H9 (cell line): ENCODE measurements around the gene CREBRF. TPM values are rescaled to one million over a fixed set of nuclear protein-coding genes. Genes with fewer than 3 reads are reported as not detected.

Source experiments
- DNase-seq: peaks from one replicate; pipeline ENCODE4 v3.0.0-alpha.2; 2017
- H2AFZ ChIP-seq: one replicate; pipeline ENCODE4 v1.6.1; 2013; ENCODE audit warnings: mild to moderate bottlenecking, low read length, control low read depth, moderate library complexity
- H2AK5ac ChIP-seq: 2 replicates; pipeline ENCODE4 v1.6.1; 2013; ENCODE audit warnings: low read length, control low read depth, mixed read lengths; ENCODE audit not compliant: insufficient read length
- H2BK120ac ChIP-seq: one replicate; pipeline ENCODE4 v1.6.1; 2013; ENCODE audit warnings: low read depth, mild to moderate bottlenecking, low read length, control low read depth, inconsistent platforms; ENCODE audit not compliant: poor library complexity, severe bottlenecking
- H2BK12ac ChIP-seq: 2 replicates; pipeline ENCODE4 v1.6.1; 2013; ENCODE audit warnings: low read length, control low read depth, mixed read lengths, low read depth; ENCODE audit not compliant: insufficient read length
- H2BK15ac ChIP-seq: 2 replicates; pipeline ENCODE4 v1.6.1; 2013; ENCODE audit warnings: low read depth, low read length, control low read depth
- H2BK20ac ChIP-seq: one replicate; pipeline ENCODE4 v1.6.1; 2013; ENCODE audit warnings: low read depth, mild to moderate bottlenecking, low read length, control low read depth, inconsistent platforms; ENCODE audit not compliant: poor library complexity, severe bottlenecking
- H2BK5ac ChIP-seq: 2 replicates; pipeline ENCODE4 v1.6.1; 2013; ENCODE audit warnings: low read length, control low read depth, mixed read lengths; ENCODE audit not compliant: insufficient read length
- H3K14ac ChIP-seq: 2 replicates; pipeline ENCODE4 v1.6.1; 2013; ENCODE audit warnings: low read length, control low read depth; ENCODE audit not compliant: insufficient read depth
- H3K18ac ChIP-seq: 2 replicates; pipeline ENCODE4 v1.6.1; 2013; ENCODE audit warnings: low read depth, mild to moderate bottlenecking, mixed read lengths, low read length, control low read depth; ENCODE audit not compliant: insufficient read length
- H3K23ac ChIP-seq: 2 replicates; pipeline ENCODE4 v1.6.1; 2013; ENCODE audit warnings: low read length, control low read depth, mixed read lengths, low read depth; ENCODE audit not compliant: insufficient read length
- H3K23me2 ChIP-seq: 2 replicates; pipeline ENCODE4 v1.6.1; 2013; ENCODE audit warnings: low read depth, mild to moderate bottlenecking, mixed read lengths, low read length, control low read depth; ENCODE audit not compliant: insufficient read length, poor library complexity, severe bottlenecking
- H3K27ac ChIP-seq: 2 replicates; pipeline ENCODE4 v1.5.1; 2013; ENCODE audit warnings: low read length, control low read depth, mixed read lengths, low read depth; ENCODE audit not compliant: insufficient read length
- H3K27me3 ChIP-seq: 2 replicates; pipeline ENCODE4 v1.6.1; 2013; ENCODE audit warnings: low read length, control low read depth, inconsistent platforms; ENCODE audit not compliant: insufficient read depth
- H3K4ac ChIP-seq: 2 replicates; pipeline ENCODE4 v1.6.1; 2013; ENCODE audit warnings: low read depth, mild to moderate bottlenecking, control low read depth, inconsistent platforms, low read length, moderate library complexity
- H3K4me1 ChIP-seq: 2 replicates; pipeline ENCODE4 v1.6.1; 2013; ENCODE audit warnings: low read length, control low read depth, inconsistent platforms; ENCODE audit not compliant: insufficient read depth
- H3K4me2 ChIP-seq: 2 replicates; pipeline ENCODE4 v1.6.1; 2013; ENCODE audit warnings: low read length, control low read depth, mixed read lengths; ENCODE audit not compliant: insufficient read length, insufficient read depth
- H3K56ac ChIP-seq: 2 replicates; pipeline ENCODE4 v1.6.1; 2013; ENCODE audit warnings: low read depth, mild to moderate bottlenecking, mixed read lengths, low read length, control low read depth; ENCODE audit not compliant: insufficient read length
- H3K79me1 ChIP-seq: 2 replicates; pipeline ENCODE4 v1.6.1; 2013; ENCODE audit warnings: low read depth, mild to moderate bottlenecking, moderate library complexity, low read length, control low read depth, inconsistent platforms; ENCODE audit not compliant: insufficient read depth, poor library complexity, severe bottlenecking
- H3K79me2 ChIP-seq: 2 replicates; pipeline ENCODE4 v1.6.1; 2013; ENCODE audit warnings: low read length, control low read depth, inconsistent platforms; ENCODE audit not compliant: insufficient read depth
- H3K9ac ChIP-seq: 2 replicates; pipeline ENCODE4 v1.6.1; 2013; ENCODE audit warnings: low read length, control low read depth, mixed read lengths; ENCODE audit not compliant: insufficient read length; ENCODE audit errors: extremely low read depth
- H3K9me3 ChIP-seq: one replicate; pipeline ENCODE4 v1.6.1; 2013; ENCODE audit warnings: low read depth, low read length, inconsistent platforms; ENCODE audit not compliant: control insufficient read depth
- H3T11ph ChIP-seq: one replicate; pipeline ENCODE4 v1.6.1; 2013; ENCODE audit warnings: mild to moderate bottlenecking, low read length, control low read depth, inconsistent platforms
- H4K20me1 ChIP-seq: one replicate; pipeline ENCODE4 v1.6.1; 2013; ENCODE audit not compliant: control insufficient read depth, insufficient read length, insufficient read depth
- H4K5ac ChIP-seq: 2 replicates; pipeline ENCODE4 v1.6.1; 2013; ENCODE audit warnings: low read depth, mild to moderate bottlenecking, mixed read lengths, low read length, control low read depth; ENCODE audit not compliant: insufficient read length
- H4K8ac ChIP-seq: replicated peaks from 2 replicates; pipeline ENCODE4 v1.6.1; 2013; ENCODE audit warnings: low read length, control low read depth, mixed read lengths, low read depth; ENCODE audit not compliant: insufficient read length
- H4K91ac ChIP-seq: 2 replicates; pipeline ENCODE4 v1.6.1; 2013; ENCODE audit warnings: low read depth, mild to moderate bottlenecking, moderate library complexity, mixed read lengths, low read length, control low read depth; ENCODE audit not compliant: insufficient read length
- H3K27ac Mint-ChIP-seq, 3 experiments: 2 replicates in 2 of 3; 3 replicates in 1 of 3; pipeline ENCODE4 v1.8.0; 2020 to 2021; ENCODE audit warnings: mixed read lengths in 3 of 3, mild to moderate bottlenecking in 1 of 3, moderate library complexity in 1 of 3
- H3K27me3 Mint-ChIP-seq: 2 replicates; pipeline ENCODE4 v1.8.0; 2021; ENCODE audit warnings: low read depth, mild to moderate bottlenecking, moderate library complexity, mixed read lengths
- H3K36me3 Mint-ChIP-seq, 3 experiments: 2 replicates in 2 of 3; 3 replicates in 1 of 3; pipeline ENCODE4 v1.8.0; 2020 to 2021; ENCODE audit warnings: low read depth in 3 of 3, mixed read lengths in 3 of 3; ENCODE audit not compliant: insufficient read depth in 1 of 3
- H3K4me1 Mint-ChIP-seq, 2 experiments: 2 replicates each; pipeline ENCODE4 v1.8.0; 2020; ENCODE audit warnings: mixed read lengths in 2 of 2
- H3K4me3 Mint-ChIP-seq, 2 experiments: 2 replicates in 1 of 2; 3 replicates in 1 of 2; pipeline ENCODE4 v1.8.0; 2020 to 2021; ENCODE audit warnings: mild to moderate bottlenecking in 2 of 2, mixed read lengths in 2 of 2, moderate library complexity in 1 of 2
- H3K9me3 Mint-ChIP-seq, 2 experiments: 2 replicates in 1 of 2; 3 replicates in 1 of 2; pipeline ENCODE4 v1.8.0; 2020; ENCODE audit warnings: mild to moderate bottlenecking in 2 of 2, mixed read lengths in 2 of 2, moderate library complexity in 1 of 2
- CTCF ChIP-seq: fragments of 200-600 bp; sonication (generic); conservative IDR thresholded peaks from 3 replicates; pipeline ENCODE4 v1.8.0; 2021; ENCODE audit warnings: antibody characterized with exemption, mild to moderate bottlenecking
- WGBS: extraction: QIAGEN DNeasy Blood & Tissue Kit; methylation state at CpG from one replicate; pipeline ENCODE4 v1.1.7; 2013; ENCODE audit warnings: missing lambda C conversion rate, low lambda C conversion rate, mixed read lengths; ENCODE audit not compliant: insufficient read length; ENCODE audit errors: extremely low coverage; 5-methylcytosine and 5-hydroxymethylcytosine counted together
- total RNA-seq: library from RNA; stranded (reverse); gene quantifications from 2 replicates; pipeline ENCODE4 v1.2.1, GENCODE V29; 2021

The CREBRF gene
- total RNA-seq, 1 experiment from 2014 or later, result 2.7 TPM

DNA sequence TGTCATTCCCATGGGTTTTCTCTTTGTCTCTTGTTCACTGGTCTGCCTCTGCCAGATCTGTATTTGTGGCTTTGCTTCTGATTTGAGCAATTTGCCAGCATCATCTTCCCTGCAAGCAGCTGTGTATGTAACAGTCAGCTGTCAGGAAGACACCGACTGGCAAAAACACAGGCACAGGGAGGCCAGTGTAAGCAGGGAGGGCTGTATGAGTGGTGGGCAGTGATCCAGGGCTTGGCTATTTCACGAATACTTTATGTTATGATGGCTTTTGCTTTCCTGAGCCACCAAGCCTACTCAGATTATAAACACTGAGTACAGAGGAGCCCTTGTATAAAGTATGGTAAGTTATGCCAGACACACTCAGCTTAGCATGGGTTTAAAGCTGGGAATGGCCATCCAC, 99.8 kb downstream of the CREBRF start:
- H2BK20ac ChIP-seq, result no peak overlapping the region
- no peak overlapping the region for H3K4ac ChIP-seq
- no peak overlapping the region for H3K14ac ChIP-seq
- H3K27me3 ChIP-seq, result no peaks in the 10 kb centered on the region
- Mint-ChIP-seq H3K36me3 (peaks cover 2 to 37% (median 20%) of the 10 kb centered on the region in 3 experiments; a peak in 5 of 7 replicates), H3K4me3 (no peak overlapping the region), H3K27me3 (no peaks in the 10 kb centered on the region), H3K9me3 (no peaks in the 10 kb centered on the region), H3K4me1 (no peaks in the 10 kb centered on the region), H3K27ac (no peak overlapping the region; a peak in 1 of 7 replicates)
- no peak overlapping the region for H3K9ac ChIP-seq
- no peak overlapping the region for H3K18ac ChIP-seq
- no peak overlapping the region for H4K8ac ChIP-seq
- no peak overlapping the region for H2AFZ ChIP-seq
- no peak overlapping the region for H2BK12ac ChIP-seq
- no peak for DNase-seq
- H4K5ac ChIP-seq, result no peak overlapping the region
- no peak overlapping the region for H2AK5ac ChIP-seq
- H2BK5ac ChIP-seq, result no peak overlapping the region
- no CpG with 5 or more reads among the region's 2 CpGs for WGBS
- no peak overlapping the region for H3K4me2 ChIP-seq
- no peak overlapping the region for H3K27ac ChIP-seq
- H2BK15ac ChIP-seq, result no peak overlapping the region
- no peaks in the 10 kb centered on the region for H3K23me2 ChIP-seq
- no peak for TF ChIP-seq CTCF
- no peaks in the 10 kb centered on the region for H3K9me3 ChIP-seq
- no peaks in the 10 kb centered on the region for H3K4me1 ChIP-seq
- no peaks in the 10 kb centered on the region for H3K79me2 ChIP-seq
- no peak overlapping the region for H3K23ac ChIP-seq
- no peak overlapping the region for H3T11ph ChIP-seq
- H3K79me1 ChIP-seq, result no peaks in the 10 kb centered on the region
- H2BK120ac ChIP-seq, result no peak overlapping the region
- no peak overlapping the region for H4K91ac ChIP-seq
- no peaks in the 10 kb centered on the region for H4K20me1 ChIP-seq
- H3K56ac ChIP-seq, result no peak overlapping the region
